Neuron (in vitro differentiated cells): ENCODE measurements around the gene DUS2.

Experiments
- H2AFZ ChIP-seq: one replicate; pipeline ENCODE4 v1.6.1; 2013; ENCODE audit warnings: low read depth, mild to moderate bottlenecking, inconsistent platforms, low read length, moderate library complexity
- H3K27me3 ChIP-seq: one replicate; pipeline ENCODE4 v1.6.1; 2013; ENCODE audit warnings: low read length; ENCODE audit not compliant: insufficient read depth
- H3K36me3 ChIP-seq: one replicate; pipeline ENCODE4 v1.6.1; 2013; ENCODE audit warnings: low read length; ENCODE audit not compliant: insufficient read depth
- H3K4me1 ChIP-seq: one replicate; pipeline ENCODE4 v1.6.1; 2013; ENCODE audit warnings: low read length; ENCODE audit not compliant: insufficient read depth
- H3K4me3 ChIP-seq: 2 replicates; pipeline ENCODE4 v1.5.1; 2013; ENCODE audit warnings: mild to moderate bottlenecking, low read length, moderate library complexity
- H3K9me3 ChIP-seq: one replicate; pipeline ENCODE4 v1.6.1; 2013; ENCODE audit warnings: low read length

Gene DUS2

DNA sequence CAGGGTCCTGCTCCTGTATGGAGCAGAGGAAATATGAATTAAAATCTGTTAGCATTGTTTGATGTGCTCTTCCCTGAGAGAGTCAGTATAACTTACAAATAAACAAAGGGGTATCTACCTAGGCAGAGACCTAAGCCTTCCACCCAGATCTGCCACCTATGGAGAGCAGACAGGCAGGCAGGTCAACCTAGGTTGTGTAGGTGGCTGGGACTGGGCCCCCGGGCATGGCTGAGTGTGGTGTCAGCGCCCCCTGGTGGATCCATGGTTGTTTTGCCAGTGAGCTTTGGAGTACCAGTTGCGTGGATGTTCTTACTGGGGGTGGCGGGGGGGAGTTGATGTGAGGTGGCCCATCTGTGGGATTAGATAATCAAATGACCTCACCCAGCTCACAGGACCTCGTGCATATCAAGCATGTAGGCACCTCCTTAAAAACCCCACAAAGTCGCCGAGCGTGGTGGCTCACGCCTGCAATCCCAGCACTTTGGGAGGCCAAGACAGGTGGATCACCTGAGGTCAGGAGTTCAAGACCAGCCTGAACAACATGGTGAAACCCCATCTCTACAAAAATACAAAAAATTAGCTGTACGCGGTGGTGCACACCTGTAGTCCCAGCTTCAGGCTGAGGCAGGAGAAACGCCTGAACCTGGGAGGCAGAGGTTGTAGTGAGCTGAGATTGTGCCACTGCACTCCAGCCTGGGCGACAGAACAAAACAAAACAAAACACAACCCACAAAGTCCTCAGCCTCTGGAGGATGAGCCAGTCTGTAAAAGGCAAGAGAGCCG, 17.6 kb downstream of the DUS2 start:
- Histone ChIP-seq H2AFZ (no peak overlapping the region), H3K4me3 (no peak overlapping the region), H3K27me3 (no peaks in the 10 kb centered on the region), H3K36me3 (peaks cover 24% of the 10 kb centered on the region), H3K4me1 (no peaks in the 10 kb centered on the region), H3K9me3 (no peaks in the 10 kb centered on the region)

DNA sequence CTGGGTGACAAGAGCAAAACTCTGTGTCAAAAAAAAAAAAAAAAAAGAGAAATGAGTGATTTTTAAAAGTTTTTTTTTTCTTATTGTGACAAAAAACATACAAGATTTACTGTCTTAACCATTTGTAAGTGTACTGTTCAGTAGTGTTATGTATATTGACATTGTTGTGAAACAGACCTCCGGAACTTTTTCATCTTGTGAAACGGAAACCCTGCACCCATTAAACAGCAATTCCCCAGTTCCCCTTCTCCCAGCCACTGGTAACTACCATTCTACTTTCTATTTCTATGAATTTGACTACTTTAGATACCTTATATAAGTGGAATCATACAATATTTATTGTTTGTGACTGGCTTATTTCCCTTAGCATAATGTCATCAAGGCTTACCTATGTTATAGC, 18.7 kb downstream of the DUS2 start:
- Histone ChIP-seq H3K9me3 (no peaks in the 10 kb centered on the region), H3K36me3 (peaks cover 29% of the 10 kb centered on the region), H3K4me1 (no peaks in the 10 kb centered on the region), H3K4me3 (no peak overlapping the region), H3K27me3 (no peaks in the 10 kb centered on the region), H2AFZ (no peak overlapping the region)

DNA sequence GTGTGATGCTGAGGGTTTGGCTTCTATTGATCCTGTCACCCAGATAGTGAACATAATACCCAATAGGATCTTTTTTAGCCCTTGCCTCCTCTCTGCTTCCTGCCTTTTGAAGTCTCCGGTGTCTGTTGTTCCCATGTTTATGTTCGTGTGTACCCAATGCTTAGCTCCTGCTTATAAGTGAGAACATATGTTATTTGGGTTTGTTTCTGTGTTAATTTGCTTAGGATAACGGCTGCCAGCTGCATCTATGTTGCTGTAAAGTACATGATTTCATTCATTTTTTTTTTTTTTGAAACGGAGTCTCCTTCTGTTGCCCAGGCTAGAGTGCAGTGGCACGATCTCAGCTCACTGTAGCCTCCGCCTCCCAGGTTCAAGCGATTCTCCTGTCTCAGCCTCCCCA, 23.0 kb downstream of the DUS2 start:
- no peaks in the 10 kb centered on the region for H3K4me1 ChIP-seq
- H3K36me3 ChIP-seq: peaks cover 33% of the 10 kb centered on the region
- no peak overlapping the region for H2AFZ ChIP-seq
- no peaks in the 10 kb centered on the region for H3K9me3 ChIP-seq
- H3K4me3 ChIP-seq: no peak overlapping the region
- no peaks in the 10 kb centered on the region for H3K27me3 ChIP-seq

DNA sequence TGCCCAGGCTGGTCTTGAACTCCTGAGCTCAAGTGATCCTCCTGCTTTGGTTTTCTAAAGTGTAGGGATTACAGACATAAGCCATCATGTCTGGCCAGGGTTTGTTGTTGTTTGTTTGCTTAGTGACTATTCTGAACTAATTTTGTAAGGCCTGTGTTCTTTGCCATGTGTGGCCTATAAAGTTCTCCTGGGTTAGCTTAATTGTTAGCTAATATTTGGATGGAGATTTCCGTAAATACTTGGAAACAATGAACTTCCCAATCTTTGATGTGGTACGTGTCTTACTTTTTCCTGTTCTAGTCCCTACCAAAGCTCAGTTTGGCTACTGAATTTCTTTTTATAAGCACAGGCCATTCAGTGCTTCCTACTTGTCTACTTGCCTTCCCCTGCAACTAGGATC, 24.9 kb downstream of the DUS2 start:
- H3K4me3 ChIP-seq: no peak overlapping the region
- H3K27me3 ChIP-seq: no peaks in the 10 kb centered on the region
- H3K9me3 ChIP-seq: no peaks in the 10 kb centered on the region
- H3K36me3 ChIP-seq: peaks cover 30% of the 10 kb centered on the region
- no peaks in the 10 kb centered on the region for H3K4me1 ChIP-seq
- no peak overlapping the region for H2AFZ ChIP-seq

DNA sequence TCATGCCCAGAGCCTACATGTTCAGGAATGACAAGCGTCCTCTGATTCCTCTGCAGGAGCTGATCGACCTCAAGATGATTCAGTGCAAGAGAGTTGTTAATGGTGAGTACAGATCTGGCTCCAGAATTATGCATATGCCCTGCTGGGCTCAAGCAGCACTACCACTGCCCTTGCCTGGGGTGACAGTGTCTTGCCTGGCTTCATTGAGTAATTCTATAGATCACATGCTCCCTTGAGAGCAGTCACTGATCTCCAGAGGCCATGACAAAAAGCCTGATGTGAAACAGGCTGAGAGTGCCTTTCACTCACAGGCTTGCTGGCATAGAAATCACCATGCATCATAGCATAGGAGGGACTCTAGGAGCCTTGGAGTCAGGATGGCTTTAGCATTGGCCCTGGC, 26.4 kb downstream of the DUS2 start:
- H3K4me3 ChIP-seq: no peak overlapping the region
- H3K4me1 ChIP-seq: no peaks in the 10 kb centered on the region
- peaks cover 39% of the 10 kb centered on the region for H3K36me3 ChIP-seq
- H2AFZ ChIP-seq: no peak overlapping the region
- no peaks in the 10 kb centered on the region for H3K27me3 ChIP-seq
- no peaks in the 10 kb centered on the region for H3K9me3 ChIP-seq

DNA sequence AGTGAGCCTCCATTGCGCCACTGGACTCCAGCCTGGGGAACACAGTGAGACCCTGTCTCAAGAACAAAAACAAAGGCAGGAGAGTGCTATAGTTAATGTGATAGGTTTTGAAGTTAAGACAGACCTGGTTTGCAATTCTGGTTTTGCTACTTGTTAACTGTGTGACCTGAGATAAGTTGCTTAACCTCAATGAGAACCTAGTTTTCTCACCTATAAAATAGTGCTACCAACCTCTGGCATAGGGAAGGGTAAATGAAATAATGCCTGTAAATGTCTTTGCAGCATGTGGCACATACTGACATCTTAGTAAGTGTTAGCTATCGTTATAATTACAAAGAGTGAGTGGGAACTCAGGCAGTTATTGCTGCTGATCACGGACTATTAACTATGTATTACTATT, 32.3 kb downstream of the DUS2 start:
- peaks cover 49% of the 10 kb centered on the region for H3K36me3 ChIP-seq
- H3K9me3 ChIP-seq: no peaks in the 10 kb centered on the region
- H3K4me3 ChIP-seq: no peak overlapping the region
- H3K27me3 ChIP-seq: no peaks in the 10 kb centered on the region
- H3K4me1 ChIP-seq: no peaks in the 10 kb centered on the region
- no peak overlapping the region for H2AFZ ChIP-seq

DNA sequence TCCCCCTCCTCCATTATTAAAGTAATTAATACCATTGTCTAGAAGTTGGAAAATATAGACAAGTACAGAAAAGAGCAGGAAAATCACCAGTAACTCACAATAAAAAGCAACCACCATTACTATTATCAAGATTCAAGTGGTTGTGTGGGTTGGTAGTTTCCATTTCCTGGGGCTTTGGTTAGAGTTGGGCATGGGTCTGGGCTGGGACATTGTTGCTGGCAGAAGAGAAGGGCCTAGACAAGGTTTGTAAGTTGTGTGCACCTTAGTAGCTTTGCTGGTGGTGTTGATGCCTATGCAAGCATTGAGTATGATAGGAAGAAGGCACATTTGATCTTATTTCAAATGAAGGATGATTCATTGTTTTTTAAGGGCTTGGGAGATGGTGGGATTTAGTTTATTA, 36.7 kb downstream of the DUS2 start:
- no peaks in the 10 kb centered on the region for H3K27me3 ChIP-seq
- no peak overlapping the region for H3K4me3 ChIP-seq
- H3K4me1 ChIP-seq: peaks cover under 1% of the 10 kb centered on the region
- no peak overlapping the region for H2AFZ ChIP-seq
- H3K9me3 ChIP-seq: no peaks in the 10 kb centered on the region
- H3K36me3 ChIP-seq: peaks cover 38% of the 10 kb centered on the region

DNA sequence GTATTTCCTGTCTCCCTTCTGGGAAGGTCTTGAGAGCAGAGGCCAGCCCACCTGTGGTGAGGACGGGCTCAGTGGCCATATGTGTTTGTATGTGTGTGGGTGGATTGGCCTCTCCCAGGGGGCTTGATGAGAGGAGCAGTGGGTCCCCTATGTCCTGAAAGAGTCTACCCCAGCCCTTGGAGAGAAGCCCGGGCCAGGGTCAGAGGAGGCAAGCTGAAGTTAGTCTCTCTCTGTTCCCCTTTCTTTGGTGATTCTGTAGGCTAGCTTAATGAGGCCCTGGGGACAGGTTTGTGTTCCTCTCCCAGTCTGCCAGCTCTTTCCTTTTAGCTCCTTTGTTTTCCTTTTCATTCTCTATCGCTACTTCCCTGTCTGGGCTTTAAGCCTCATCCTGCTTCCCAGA, 38.3 kb downstream of the DUS2 start:
- H3K4me1 ChIP-seq: peaks cover 17% of the 10 kb centered on the region
- H3K36me3 ChIP-seq: peaks cover 25% of the 10 kb centered on the region
- H3K4me3 ChIP-seq: no peak overlapping the region
- no peak overlapping the region for H2AFZ ChIP-seq
- no peaks in the 10 kb centered on the region for H3K9me3 ChIP-seq
- H3K27me3 ChIP-seq: no peaks in the 10 kb centered on the region

DNA sequence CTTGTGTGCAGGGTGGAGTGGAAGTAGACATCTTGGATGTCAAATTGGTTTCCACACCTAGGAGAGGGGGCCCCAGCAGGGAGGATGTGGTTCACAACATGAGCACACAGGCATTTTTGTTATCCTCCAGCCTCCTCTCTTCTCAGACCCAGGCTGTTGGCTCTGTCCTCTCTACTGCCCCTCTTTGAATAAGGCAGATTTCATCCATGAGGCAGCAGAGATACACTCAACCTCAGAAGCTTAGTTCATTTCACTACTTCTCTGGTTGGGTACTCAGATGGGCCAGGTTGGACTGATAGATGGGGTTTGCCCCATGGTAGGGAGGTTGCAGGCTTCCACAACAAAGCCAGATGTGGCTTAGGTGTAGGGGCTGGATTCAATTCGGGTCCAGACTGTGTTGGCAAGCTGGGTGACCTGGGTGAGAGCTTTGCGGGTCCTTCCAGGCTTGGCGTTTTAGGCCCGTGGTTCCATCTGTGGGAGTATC, 39.9 kb downstream of the DUS2 start:
- no peaks in the 10 kb centered on the region for H3K27me3 ChIP-seq
- H3K4me1 ChIP-seq: peaks cover 20% of the 10 kb centered on the region
- H3K9me3 ChIP-seq: no peaks in the 10 kb centered on the region
- no peak overlapping the region for H2AFZ ChIP-seq
- H3K36me3 ChIP-seq: peaks cover 20% of the 10 kb centered on the region
- H3K4me3 ChIP-seq: no peak overlapping the region

DNA sequence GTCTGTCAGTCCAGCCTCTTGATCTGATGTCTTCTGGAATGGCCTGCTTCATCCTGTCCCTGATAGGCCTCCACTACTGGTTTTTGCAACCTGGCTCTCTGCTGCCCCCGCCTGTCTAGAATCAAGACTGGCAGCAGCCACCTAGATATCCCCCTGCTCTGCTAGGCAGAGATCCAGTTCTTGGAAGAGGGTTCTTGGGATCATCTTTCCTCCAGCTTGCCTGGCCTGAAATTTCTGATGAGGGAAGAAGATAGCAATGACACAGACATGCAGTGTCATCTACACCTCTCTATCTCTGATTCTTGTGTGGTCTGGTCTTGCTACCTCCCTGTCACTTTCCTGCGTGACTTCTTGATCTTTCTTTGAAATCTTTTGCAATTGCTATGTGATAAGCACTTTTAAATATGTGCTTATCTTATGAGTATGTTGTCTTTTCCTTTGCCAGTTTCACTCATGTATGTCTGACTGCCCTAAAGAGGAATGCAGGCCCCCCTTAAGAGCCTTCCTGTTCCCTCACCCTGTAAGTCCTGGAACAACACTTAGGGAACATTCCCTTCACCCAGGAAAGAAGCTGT, 41.8 kb downstream of the DUS2 start:
- peaks cover 20% of the 10 kb centered on the region for H3K36me3 ChIP-seq
- H3K27me3 ChIP-seq: no peaks in the 10 kb centered on the region
- no peak overlapping the region for H3K4me3 ChIP-seq
- no peaks in the 10 kb centered on the region for H3K9me3 ChIP-seq
- H3K4me1 ChIP-seq: peaks cover 20% of the 10 kb centered on the region
- H2AFZ ChIP-seq: no peak overlapping the region

DNA sequence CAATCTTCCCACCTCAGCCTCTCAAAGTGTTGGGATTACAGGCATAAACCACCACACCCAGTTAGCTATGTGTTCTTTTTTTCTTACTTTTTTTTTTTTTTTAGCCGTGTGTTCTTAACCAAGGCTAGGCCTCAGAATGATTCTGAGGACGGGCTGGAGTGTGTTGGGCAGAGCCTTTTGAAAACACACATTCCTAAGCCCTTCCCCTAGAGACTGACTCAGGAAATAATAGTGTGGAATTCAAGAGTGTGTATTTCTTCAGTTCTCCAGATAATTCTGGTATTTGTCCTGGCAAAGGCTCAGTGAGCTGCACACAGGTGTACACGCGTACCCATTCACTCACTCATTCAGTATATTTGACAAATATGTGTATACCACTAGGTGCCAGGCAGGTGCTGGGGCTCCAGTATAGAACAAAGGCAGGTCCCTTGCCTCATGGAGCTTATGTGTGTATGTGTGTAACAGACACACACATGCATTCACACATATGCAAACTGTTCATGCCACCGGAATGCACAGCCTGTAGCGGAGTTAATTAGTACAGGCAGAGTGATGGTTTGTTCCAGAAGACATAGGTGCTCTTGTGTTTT, 42.7 kb downstream of the DUS2 start:
- Histone ChIP-seq H3K36me3 (peaks cover 22% of the 10 kb centered on the region), H3K4me3 (no peak overlapping the region), H3K27me3 (no peaks in the 10 kb centered on the region)

DNA sequence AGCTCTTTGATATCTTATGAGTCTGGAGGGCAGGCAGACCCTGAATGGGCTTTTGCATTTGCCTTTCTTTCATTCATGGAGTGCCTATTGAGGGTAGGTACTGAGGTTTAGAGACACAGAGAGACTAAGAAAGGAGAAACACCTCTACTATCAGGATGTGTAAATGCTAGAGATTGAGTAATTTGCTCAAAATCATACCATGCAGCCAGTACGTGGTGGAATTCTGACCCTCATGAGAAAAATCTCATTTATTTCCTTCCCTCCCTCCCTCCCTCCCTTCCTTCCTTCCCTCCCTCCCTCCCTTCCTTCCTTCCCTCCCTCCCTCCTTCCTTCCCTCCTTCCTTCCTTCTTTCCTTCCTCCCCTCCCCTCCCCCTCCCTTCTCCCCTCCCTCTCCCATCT, 43.7 kb downstream of the DUS2 start:
- H3K27me3 ChIP-seq: no peaks in the 10 kb centered on the region
- peaks cover 20% of the 10 kb centered on the region for H3K4me1 ChIP-seq
- no peaks in the 10 kb centered on the region for H3K9me3 ChIP-seq
- H3K36me3 ChIP-seq: peaks cover 23% of the 10 kb centered on the region
- no peak overlapping the region for H2AFZ ChIP-seq
- no peak overlapping the region for H3K4me3 ChIP-seq

More for the DNA sequence above, 42.7 kb downstream of the DUS2 start:
- H3K9me3 ChIP-seq: no peaks in the 10 kb centered on the region
- no peak overlapping the region for H2AFZ ChIP-seq
- H3K4me1 ChIP-seq: peaks cover 20% of the 10 kb centered on the region

DNA sequence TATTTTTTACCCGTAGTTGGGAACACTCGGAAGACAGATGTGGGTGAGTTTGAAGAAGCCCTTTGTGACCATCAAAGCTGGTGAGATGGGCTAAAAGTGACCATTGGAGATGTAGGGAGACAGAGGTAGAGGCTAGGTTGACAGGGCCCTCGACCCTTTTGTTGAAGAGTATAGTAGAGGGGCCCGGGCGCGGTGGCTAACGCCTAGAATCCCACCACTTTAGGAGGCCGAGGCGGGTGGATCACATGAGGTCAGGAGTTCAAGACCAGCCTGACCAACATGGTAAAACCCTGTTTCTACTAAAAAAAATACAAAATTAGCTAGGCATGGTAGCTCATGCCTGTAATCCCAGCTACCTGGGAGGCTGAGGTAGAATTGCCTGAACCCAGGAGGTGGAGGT, 45.8 kb downstream of the DUS2 start:
- H3K4me3 ChIP-seq: no peak overlapping the region
- H3K9me3 ChIP-seq: no peaks in the 10 kb centered on the region
- no peak overlapping the region for H2AFZ ChIP-seq
- H3K27me3 ChIP-seq: no peaks in the 10 kb centered on the region
- peaks cover 20% of the 10 kb centered on the region for H3K4me1 ChIP-seq
- H3K36me3 ChIP-seq: peaks cover 37% of the 10 kb centered on the region
